ENCODE results near the gene KYAT1.

KYAT1 gene

GRCh38 chr9:128908372-128908771, 26.6 kb upstream of the KYAT1 start:
- DNase-seq (ENCODE audit: low read depth in 2 of 2): no peak

- no peak for DNase-seq (ENCODE audit: low read depth in 2 of 2)
Measured at GRCh38 chr9:128906741-128907140, 25.0 kb upstream of the KYAT1 start.

- DNase-seq (ENCODE audit: low read depth in 2 of 2): no peak
Measured at GRCh38 chr9:128905964-128906363, 24.2 kb upstream of the KYAT1 start.

- DNase-seq (ENCODE audit: low read depth in 2 of 2): no peak
Measured at GRCh38 chr9:128903871-128904620, 22.3 kb upstream of the KYAT1 start.

GRCh38 chr9:128903079-128903461, 21.3 kb upstream of the KYAT1 start:
- DNase-seq (ENCODE audit: low read depth in 2 of 2): no peak

GRCh38 chr9:128902351-128903078, 20.8 kb upstream of the KYAT1 start:
- DNase-seq (ENCODE audit: low read depth in 2 of 2): peak; percentile 71 to 78

GRCh38 chr9:128901822-128902221, 20.1 kb upstream of the KYAT1 start:
- DNase-seq (ENCODE audit: low read depth in 2 of 2): no peak

- no peak for DNase-seq (ENCODE audit: low read depth in 2 of 2)
Measured at GRCh38 chr9:128901379-128901778, 19.6 kb upstream of the KYAT1 start.

GRCh38 chr9:128899566-128900322, 18.0 kb upstream of the KYAT1 start:
- DNase-seq (ENCODE audit: low read depth in 2 of 2): no peak

GRCh38 chr9:128898845-128899565, 17.3 kb upstream of the KYAT1 start:
- DNase-seq (ENCODE audit: low read depth in 2 of 2): no peak

- no peak for DNase-seq (ENCODE audit: low read depth in 2 of 2)
Measured at GRCh38 chr9:128898382-128898781, 16.6 kb upstream of the KYAT1 start.

- no peak for DNase-seq (ENCODE audit: low read depth in 2 of 2)
Measured at GRCh38 chr9:128895556-128895955, 13.8 kb upstream of the KYAT1 start.

GRCh38 chr9:128894764-128895163, 13.0 kb upstream of the KYAT1 start:
- DNase-seq (ENCODE audit: low read depth in 2 of 2): no peak

GRCh38 chr9:128893354-128893753, 11.6 kb upstream of the KYAT1 start:
- DNase-seq (ENCODE audit: low read depth in 2 of 2): no peak

GRCh38 chr9:128892221-128892921, 10.6 kb upstream of the KYAT1 start:
- no peak for DNase-seq (ENCODE audit: low read depth in 2 of 2)

GRCh38 chr9:128891321-128892220, 9.8 kb upstream of the KYAT1 start:
- no peak for DNase-seq (ENCODE audit: low read depth in 2 of 2)

- DNase-seq (ENCODE audit: low read depth in 2 of 2): no peak
Measured at GRCh38 chr9:128887914-128888350, 6.2 kb upstream of the KYAT1 start.

GRCh38 chr9:128887049-128887448, 5.3 kb upstream of the KYAT1 start:
- DNase-seq (ENCODE audit: low read depth in 2 of 2): no peak

GRCh38 chr9:128886211-128886891, 4.6 kb upstream of the KYAT1 start:
- no peak for DNase-seq (ENCODE audit: low read depth in 2 of 2)

- DNase-seq (ENCODE audit: low read depth in 2 of 2): no peak
Measured at GRCh38 chr9:128885798-128886197, 4.0 kb upstream of the KYAT1 start.

All from activated CD4-positive, alpha-beta T cell treated with anti-CD3 and anti-CD28 coated beads for 24 hours (primary cell).